ENCODE measurements around the gene MRPS7.
"Not testable (repeated sequence)": the region's sequence is repeated elsewhere in the genome, so short reads cannot be mapped to it uniquely, and the experiment has no call there.

The MRPS7 gene

DNA sequence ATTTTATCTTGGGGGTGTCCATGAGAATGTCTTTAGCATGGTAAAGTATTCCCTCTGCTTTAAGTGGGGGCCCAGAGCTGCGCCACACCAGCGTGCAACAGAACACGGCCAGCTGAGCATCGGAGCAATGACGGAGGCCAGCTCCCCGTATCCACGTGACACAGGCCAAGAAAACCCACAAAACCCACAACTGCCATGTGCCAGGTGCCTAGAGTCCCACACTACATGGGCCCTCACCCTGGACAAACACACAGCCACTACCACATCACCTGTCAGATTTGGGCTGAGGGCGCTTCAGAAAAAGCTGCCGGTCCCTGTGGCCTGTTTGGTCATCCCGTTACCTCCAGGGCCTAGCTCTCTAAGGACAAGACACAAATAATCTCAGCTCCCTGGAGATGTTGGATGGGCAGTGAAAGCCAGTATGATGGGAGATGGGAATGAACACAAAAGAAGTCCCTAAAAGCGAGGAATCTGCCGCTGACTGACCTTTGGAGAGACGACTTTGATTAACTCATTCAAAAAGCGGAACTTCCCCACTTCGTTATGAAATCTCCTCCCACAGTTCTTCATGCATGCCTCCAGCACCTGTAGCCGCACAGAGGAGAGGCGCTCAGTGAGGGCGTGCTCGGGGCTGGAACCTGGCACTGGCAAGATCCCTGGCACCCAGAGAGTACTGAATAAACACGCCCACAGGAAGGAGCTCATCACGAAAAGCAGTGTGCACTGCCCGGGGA lies 17.4 kb upstream of the MRPS7 start:
- H3K4me3 ChIP-seq (ENCODE audit: low read depth, low read length): no peak overlapping the region
- TF ChIP-seq, protein P1, sequence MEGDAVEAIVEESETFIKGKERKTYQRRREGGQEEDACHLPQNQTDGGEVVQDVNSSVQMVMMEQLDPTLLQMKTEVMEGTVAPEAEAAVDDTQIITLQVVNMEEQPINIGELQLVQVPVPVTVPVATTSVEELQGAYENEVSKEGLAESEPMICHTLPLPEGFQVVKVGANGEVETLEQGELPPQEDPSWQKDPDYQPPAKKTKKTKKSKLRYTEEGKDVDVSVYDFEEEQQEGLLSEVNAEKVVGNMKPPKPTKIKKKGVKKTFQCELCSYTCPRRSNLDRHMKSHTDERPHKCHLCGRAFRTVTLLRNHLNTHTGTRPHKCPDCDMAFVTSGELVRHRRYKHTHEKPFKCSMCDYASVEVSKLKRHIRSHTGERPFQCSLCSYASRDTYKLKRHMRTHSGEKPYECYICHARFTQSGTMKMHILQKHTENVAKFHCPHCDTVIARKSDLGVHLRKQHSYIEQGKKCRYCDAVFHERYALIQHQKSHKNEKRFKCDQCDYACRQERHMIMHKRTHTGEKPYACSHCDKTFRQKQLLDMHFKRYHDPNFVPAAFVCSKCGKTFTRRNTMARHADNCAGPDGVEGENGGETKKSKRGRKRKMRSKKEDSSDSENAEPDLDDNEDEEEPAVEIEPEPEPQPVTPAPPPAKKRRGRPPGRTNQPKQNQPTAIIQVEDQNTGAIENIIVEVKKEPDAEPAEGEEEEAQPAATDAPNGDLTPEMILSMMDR (IDR thresholded peaks at IDR 0.05; ENCODE audit: low read depth, low read length): no peak

DNA sequence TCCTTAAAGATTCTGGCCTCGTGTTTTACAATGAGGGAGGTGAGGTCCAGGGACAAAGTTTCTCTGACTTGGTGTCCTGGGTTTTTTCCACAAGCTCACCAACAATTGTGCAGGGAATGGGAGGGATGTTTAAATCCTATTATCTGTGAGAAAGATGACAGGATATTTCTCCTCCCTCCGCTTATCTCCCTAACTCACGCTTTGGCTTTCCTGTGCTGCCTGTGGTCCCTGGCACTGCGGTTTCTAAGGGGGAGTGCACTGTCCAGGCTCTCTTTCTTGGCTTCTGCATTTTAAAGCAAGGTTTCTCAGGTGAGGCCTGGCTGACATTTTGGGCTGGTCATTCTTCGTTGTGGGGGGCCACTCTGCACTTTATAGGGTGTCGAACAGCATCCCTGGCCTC lies 16.7 kb upstream of the MRPS7 start:
- no peak overlapping the region for H3K4me3 ChIP-seq (ENCODE audit: low read depth, low read length)
- TF ChIP-seq, protein P1 (IDR thresholded peaks at IDR 0.05; ENCODE audit: low read depth, low read length): no peak

DNA sequence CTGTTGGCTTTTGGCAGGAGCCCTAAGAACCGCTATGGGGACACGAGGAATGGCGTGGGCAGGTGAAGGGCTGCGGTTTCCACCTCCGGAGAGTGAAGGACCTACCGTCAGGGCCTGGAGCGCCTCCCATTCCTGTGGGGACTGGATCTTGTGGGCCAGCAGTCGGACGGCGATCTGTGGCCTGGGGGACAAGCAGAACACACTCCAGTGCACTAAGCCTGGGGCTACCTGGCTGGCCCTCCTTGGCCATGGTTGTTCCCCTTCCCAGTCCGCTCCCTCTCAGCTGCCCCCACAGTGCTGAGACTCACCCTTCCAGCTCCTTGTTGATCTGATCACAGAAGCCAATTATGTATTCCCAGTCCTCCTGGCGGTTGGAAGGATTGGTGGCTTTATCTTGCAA lies 15.3 kb upstream of the MRPS7 start:
- H3K4me3 ChIP-seq (ENCODE audit: low read depth, low read length): no peak overlapping the region
- TF ChIP-seq, protein P1 (IDR thresholded peaks at IDR 0.05; ENCODE audit: low read depth, low read length): no peak

DNA sequence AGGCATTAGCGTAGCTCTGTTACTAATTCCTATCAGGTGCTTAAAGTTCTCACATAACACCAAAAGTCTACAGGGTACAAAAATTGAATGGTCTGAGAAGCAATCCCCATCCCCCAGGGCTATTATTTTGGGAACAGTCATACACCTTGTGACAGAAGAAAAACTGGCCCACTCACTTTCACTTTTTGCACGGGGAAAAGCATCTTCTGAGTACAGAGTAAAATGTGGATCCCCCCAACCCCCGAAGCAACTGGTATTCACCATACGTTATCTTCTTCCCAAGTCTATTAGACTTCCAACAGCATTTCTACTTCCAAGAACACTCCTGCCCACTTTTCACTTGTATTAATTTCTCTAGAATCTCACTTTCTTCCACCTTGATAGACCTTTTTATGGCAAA lies 12.1 kb upstream of the MRPS7 start:
- no peak overlapping the region for H3K4me3 ChIP-seq (ENCODE audit: low read depth, low read length)
- TF ChIP-seq, protein P1 (IDR thresholded peaks at IDR 0.05; ENCODE audit: low read depth, low read length): no peak

DNA sequence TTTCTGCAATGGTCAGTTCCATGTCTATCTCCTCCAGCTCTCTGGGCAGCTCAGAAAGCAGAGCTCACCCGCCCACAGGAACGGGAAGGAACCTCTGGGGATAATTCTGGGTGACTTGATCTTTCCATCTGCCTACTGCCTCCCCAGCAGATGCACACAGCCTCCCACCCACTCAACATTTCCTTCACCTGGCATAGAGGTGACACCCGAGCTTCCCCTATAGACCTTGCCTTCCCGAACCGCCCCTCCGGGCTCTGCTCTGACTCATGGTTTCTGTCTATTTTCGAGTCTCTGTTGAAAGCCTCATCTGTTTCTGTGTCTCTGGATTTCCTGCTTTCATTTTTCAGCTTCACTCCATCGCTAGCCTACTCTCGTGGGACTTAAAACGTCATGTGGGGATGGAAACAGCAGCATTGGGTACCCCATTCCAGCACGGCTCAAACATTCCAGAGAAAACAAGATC lies 11.6 kb upstream of the MRPS7 start:
- TF ChIP-seq, protein P1 (IDR thresholded peaks at IDR 0.05; ENCODE audit: low read depth, low read length): no peak
- H3K4me3 ChIP-seq (ENCODE audit: low read depth, low read length): no peak overlapping the region

DNA sequence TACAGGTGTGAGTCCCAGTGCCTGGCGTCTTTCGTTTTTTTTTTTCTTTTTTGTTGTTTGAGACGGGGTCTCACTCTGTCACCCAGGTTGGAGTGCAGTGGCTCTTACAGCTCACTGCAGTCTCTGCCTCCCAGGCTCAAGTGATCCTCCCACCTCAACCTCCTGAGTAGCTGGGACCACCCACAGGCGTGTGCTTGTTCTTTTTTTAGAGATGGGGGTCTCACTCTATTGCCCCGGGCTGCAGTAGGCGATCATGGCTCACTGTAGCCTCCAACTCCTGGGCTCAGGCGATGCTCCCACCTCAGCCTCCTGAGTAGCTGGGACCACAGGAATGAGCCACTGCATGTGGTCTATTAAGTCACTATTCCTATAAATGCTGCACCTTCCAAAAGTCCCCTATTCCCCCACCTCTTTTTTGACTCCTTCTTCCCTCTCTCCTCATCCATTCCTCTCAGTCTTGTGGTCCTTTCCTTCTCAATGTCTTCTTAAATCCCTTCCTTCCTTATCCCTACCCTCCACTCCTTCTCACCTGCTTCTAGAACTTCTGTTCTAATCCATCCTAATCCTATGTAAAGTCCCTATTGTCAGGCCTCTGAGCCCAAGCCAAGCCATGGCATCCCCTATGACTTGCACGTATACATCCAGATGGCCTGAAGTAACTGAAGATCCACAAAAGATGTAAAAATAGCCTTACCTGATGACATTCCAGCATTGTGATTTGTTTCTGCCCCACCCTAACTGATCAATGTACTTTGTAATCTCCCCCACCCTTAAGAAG lies 9.5 kb upstream of the MRPS7 start:
- TF ChIP-seq, protein P1 (IDR thresholded peaks at IDR 0.05; ENCODE audit: low read depth, low read length): no peak
- H3K4me3 ChIP-seq (ENCODE audit: low read depth, low read length): no peak overlapping the region

DNA sequence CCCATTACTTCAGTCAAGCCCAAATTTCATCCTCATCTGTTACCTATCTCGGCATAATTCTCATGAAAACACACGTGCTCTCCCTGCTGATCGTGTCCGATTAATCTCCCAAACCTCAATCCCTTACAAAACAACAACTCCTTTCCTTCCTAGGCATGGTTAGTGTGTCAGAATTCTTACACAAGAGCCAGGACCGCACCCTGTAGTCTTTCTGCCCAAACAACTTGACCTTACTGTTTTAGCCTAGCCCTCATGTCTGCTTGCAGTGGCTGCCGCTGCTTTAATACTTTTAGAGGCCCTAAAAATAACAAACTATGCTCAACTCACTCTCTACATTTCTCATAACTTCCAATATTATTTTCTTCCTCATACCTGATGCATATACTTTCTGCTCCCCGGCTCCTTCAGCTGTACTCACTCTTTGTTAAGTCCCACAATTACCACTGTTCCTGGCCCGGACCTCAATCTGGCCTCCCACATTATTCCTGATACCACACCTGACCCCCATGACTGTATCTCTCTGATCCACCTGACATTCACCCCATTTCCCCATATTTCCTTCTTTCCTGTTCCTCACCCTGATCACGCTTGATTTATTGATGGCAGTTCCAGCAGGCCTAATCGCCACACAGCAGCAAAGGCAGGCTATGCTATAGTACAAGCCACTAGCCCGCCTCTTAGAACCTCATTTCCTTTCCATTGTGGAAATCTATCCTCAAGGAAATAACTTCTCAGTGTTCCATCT lies 5.6 kb upstream of the MRPS7 start:
- H3K4me3 ChIP-seq (ENCODE audit: low read depth, low read length): not testable (repeated sequence)

DNA sequence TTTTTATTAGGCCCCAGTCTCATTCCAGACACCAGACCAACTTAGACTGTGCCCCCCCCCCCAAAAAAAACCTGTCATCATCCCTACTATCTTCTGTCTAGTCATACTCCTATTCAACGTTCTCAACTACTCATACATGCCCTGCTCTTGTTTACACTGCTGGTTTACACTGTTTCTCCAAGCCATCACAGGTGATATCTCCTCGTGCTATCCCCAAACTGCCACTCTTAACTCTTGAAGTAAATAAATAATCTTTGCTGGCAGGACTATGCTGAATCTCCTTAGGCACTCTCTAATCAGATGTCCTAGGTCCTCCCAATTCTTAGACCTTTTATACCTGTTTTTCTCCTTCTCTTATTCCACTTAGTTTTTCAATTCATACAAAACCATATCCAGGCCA lies 4.5 kb upstream of the MRPS7 start:
- H3K4me3 ChIP-seq (ENCODE audit: low read depth, low read length): not testable (repeated sequence)
